SU-DHL-6 (cell line): ENCODE data around the gene NUP210.

Experiments used
- CTCF ChIP-seq: fragments of 200-600 bp; sonication (generic); IDR thresholded peaks from one replicate; pipeline ENCODE4 v1.5.1; 2017; ENCODE audit warnings: antibody characterized with exemption, mild to moderate bottlenecking, low read length, moderate library complexity; ENCODE audit not compliant: insufficient read depth, poor library complexity, severe bottlenecking
- EZH2phosphoT487 ChIP-seq: fragments of 200-600 bp; sonication (generic), shearing (Covaris generic); conservative IDR thresholded peaks from 2 replicates; pipeline ENCODE4 v1.6.1; 2018; ENCODE audit warnings: mild to moderate bottlenecking, antibody characterized with exemption, low read length, moderate library complexity, mixed read lengths

- TF ChIP-seq CTCF (no peak), EZH2phosphoT487 (no peak)
Measured at GRCh38 chr3:13305623-13306022, 114.5 kb downstream of the NUP210 start.
